Lung (tissue), 12 donors: ENCODE results near the gene MAPK4. TPM values are rescaled to one million over a fixed set of nuclear protein-coding genes. Genes with fewer than 3 reads are reported as not detected.

ENCODE experiments used
- ATAC-seq: fragments of 200-7000 bp; cut with Tn5 transposase; one replicate; pipeline ENCODE4 v1.9.1; 2020; ENCODE audit warnings: moderate number of reproducible peaks; ENCODE audit not compliant: insufficient read depth, low FRiP score
- DNase-seq, 3 donors: peaks; one replicate each; pipeline ENCODE4 v3.0.0-alpha.2; 2013 to 2017
- H3K27ac ChIP-seq, 2 donors: one replicate each; pipeline ENCODE4 v1.5.1; 2013; ENCODE audit warnings: mild to moderate bottlenecking in 2 of 2, moderate library complexity in 2 of 2, control low read depth in 1 of 2, inconsistent platforms in 1 of 2, low read depth in 1 of 2, low read length in 1 of 2
- H3K27me3 ChIP-seq, 3 donors: one replicate each; pipeline ENCODE4 v1.5.1; 2013; ENCODE audit warnings: low read length in 2 of 3; ENCODE audit not compliant: control insufficient read depth in 3 of 3, insufficient read depth in 3 of 3
- H3K36me3 ChIP-seq, 4 donors: one replicate each; pipeline ENCODE4 v1.5.1; 2013; ENCODE audit warnings: low read length in 4 of 4, mild to moderate bottlenecking in 1 of 4, moderate library complexity in 1 of 4; ENCODE audit not compliant: control insufficient read depth in 4 of 4, insufficient read depth in 4 of 4
- H3K4me1 ChIP-seq, 5 donors: one replicate each; pipeline ENCODE4 v1.5.1; 2013; ENCODE audit warnings: low read length in 5 of 5, mild to moderate bottlenecking in 2 of 5, moderate library complexity in 1 of 5; ENCODE audit not compliant: control insufficient read depth in 5 of 5, insufficient read depth in 5 of 5
- H3K4me3 ChIP-seq: one replicate; pipeline ENCODE4 v1.5.1; 2013; ENCODE audit warnings: mild to moderate bottlenecking, control low read depth, moderate library complexity
- H3K9ac ChIP-seq, 2 donors: one replicate each; pipeline ENCODE4 v1.5.1; 2013; ENCODE audit warnings: low read length in 2 of 2, control low read depth in 1 of 2; ENCODE audit not compliant: insufficient read depth in 1 of 2
- H3K9me3 ChIP-seq, 4 donors: one replicate each; pipeline ENCODE4 v1.5.1; 2013; ENCODE audit warnings: low read length in 3 of 4, mild to moderate bottlenecking in 1 of 4, moderate library complexity in 1 of 4; ENCODE audit not compliant: control insufficient read depth in 4 of 4, insufficient read depth in 3 of 4
- WGBS, 2 donors: extraction: QIAGEN DNeasy Blood & Tissue Kit; methylation state at CpG; one replicate each; pipeline ENCODE4 v1.1.7; 2013; 5-methylcytosine and 5-hydroxymethylcytosine counted together
- polyA plus RNA-seq, 2 donors: library from polyadenylated mRNA; stranded (reverse); fragments of 200-250 nt; gene quantifications; one replicate each; pipeline ENCODE4 v1.2.1, GENCODE V29; 2013
- total RNA-seq, 2 donors: library from RNA; depleted of rRNA in 1 of 2; stranded (reverse); fragments of >200 nt in 1 of 2; gene quantifications; one replicate each; pipeline ENCODE4 v1.2.1, GENCODE V29; 2014 to 2021
- TF ChIP-seq, protein P1 (sequence below): IDR thresholded peaks from 2 replicates; pipeline ENCODE4 v1.5.1; 2012; ENCODE audit warnings: mild to moderate bottlenecking; ENCODE audit errors: control extremely low read depth, extremely low read depth
- donor health status: control.
- donor health status: control.
- donor health status: Bipolar disorder and iron deficiency.
- donor health status: healthy.
- donor health status: DM: yes; HTN: yes; CAD: no.

MAPK4 gene
- total and polyA plus RNA-seq, 4 donors, result 1.8 to 10.7 (median 3.9) TPM

DNA sequence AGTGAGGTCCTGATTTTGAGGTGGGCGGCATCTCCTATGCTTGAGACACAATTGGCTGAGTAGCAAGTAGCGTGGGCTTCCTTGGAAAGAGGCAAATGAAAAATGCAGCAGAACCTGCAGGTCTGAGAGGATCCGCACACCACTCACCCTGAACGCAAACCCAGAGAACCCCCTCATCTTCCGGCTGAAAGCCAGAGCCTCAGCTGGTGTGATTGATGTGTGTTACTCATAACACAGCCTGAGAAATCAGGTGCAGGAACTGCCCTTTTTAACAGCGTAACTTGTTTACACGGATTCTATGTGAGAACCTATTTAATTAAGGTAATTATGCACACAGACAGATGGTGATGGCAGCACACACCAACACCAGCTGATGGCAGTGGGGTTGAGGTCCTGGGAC is 136.5 kb downstream of the MAPK4 start:
- no peak overlapping the region for H3K4me3 ChIP-seq
- whole genome bisulfite sequencing, 2 donors, result 56 to 64% methylated on average over 7 of the region's 7 CpGs
- H3K9ac ChIP-seq, result no peak overlapping the region
- no peak for DNase-seq
- H3K27ac ChIP-seq, result no peak overlapping the region
- no peaks in the 10 kb centered on the region for H3K36me3 ChIP-seq
- ATAC-seq, result no peak
- peaks cover 0 to 4% (median 0%) of the 10 kb centered on the region in 3 donors for H3K27me3 ChIP-seq
- TF ChIP-seq, protein P1, sequence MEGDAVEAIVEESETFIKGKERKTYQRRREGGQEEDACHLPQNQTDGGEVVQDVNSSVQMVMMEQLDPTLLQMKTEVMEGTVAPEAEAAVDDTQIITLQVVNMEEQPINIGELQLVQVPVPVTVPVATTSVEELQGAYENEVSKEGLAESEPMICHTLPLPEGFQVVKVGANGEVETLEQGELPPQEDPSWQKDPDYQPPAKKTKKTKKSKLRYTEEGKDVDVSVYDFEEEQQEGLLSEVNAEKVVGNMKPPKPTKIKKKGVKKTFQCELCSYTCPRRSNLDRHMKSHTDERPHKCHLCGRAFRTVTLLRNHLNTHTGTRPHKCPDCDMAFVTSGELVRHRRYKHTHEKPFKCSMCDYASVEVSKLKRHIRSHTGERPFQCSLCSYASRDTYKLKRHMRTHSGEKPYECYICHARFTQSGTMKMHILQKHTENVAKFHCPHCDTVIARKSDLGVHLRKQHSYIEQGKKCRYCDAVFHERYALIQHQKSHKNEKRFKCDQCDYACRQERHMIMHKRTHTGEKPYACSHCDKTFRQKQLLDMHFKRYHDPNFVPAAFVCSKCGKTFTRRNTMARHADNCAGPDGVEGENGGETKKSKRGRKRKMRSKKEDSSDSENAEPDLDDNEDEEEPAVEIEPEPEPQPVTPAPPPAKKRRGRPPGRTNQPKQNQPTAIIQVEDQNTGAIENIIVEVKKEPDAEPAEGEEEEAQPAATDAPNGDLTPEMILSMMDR, result no peak
- no peaks in the 10 kb centered on the region for H3K4me1 ChIP-seq
- H3K9me3 ChIP-seq, result peaks cover 0 to 2% (median 0%) of the 10 kb centered on the region in 4 donors

DNA sequence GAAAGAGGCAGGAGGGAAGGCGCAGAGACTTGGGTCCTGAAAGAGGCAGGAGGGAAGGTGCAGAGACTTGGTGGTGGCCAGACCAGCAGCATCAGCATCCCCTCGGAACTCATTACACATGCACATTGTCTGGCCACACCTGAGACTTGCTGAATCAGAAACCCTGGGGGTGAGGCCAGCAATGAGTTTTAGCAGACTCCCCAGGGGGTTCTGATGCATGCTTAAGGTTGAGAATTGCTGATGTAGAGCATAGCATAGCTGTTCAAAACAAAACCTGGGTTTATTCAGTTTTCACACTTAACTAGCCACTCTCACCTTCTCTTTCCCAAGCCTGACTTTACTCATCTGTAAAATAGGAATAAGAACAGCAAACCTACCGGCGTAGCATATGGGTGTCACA is 137.0 kb downstream of the MAPK4 start:
- Histone ChIP-seq H3K27ac (no peak overlapping the region), H3K36me3 (no peaks in the 10 kb centered on the region), H3K4me3 (no peak overlapping the region), H3K9me3 (peaks cover 0 to 2% (median 0%) of the 10 kb centered on the region in 4 donors), H3K27me3 (peaks cover 0 to 4% (median 0%) of the 10 kb centered on the region in 3 donors), H3K9ac (no peak overlapping the region), H3K4me1 (no peaks in the 10 kb centered on the region)
- WGBS, 2 donors, result 81 to 87% methylated on average over 4 of the region's 4 CpGs
- DNase-seq (no peak), ATAC-seq (no peak)
- TF ChIP-seq, protein P1, result no peak

DNA sequence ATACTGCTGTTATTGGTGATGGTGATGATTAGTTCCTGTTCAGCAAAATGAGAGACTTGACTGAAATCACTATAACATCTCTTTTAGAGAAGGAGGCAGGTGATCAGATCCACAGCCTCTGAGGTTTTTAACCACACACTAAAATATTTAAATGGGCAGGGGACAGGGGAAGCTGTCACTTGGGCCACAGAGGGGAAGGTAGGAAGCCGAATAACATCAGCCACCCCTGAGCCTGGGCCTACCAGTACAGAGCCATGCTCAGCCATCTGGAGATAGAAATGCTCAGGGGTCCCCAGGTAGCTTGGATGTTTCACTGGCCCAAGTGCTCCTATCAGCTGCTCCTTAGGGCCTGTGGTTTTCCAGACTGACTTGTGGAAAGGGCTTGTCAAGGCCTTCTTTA is 137.6 kb downstream of the MAPK4 start:
- Histone ChIP-seq H3K9ac (no peak overlapping the region), H3K4me1 (peaks cover 0 to 4% (median 0%) of the 10 kb centered on the region in 5 donors), H3K27me3 (peaks cover 0 to 4% (median 0%) of the 10 kb centered on the region in 3 donors), H3K27ac (no peak overlapping the region), H3K36me3 (no peaks in the 10 kb centered on the region), H3K9me3 (no peaks in the 10 kb centered on the region), H3K4me3 (no peak overlapping the region)
- TF ChIP-seq, protein P1, result no peak
- no peak for ATAC-seq
- DNase-seq, result no peak
- WGBS, 2 donors, result 89 to 94% methylated on average over 1 of the region's 1 CpG
